ENCODE results near the gene MTIF2.
"Not testable (repeated sequence)": the region's sequence is repeated elsewhere in the genome, so short reads cannot be mapped to it uniquely, and the experiment has no call there.

The MTIF2 gene

GRCh38 chr2:55230551-55230950, 38.5 kb downstream of the MTIF2 start:
- H3K27me3 ChIP-seq (replicated peaks; ENCODE audit: insufficient read depth, low read length), result no peaks in the 10 kb centered on the region
- no peak for TF ChIP-seq EZH2 (optimal IDR thresholded peaks at IDR 0.05; ENCODE audit: low read depth, low read length)
- no peak for TF ChIP-seq EZH2phosphoT487 (IDR thresholded peaks at IDR 0.05; ENCODE audit: low read length)
- TF ChIP-seq CTCF (IDR thresholded peaks at IDR 0.05; ENCODE audit: low read length), result no peak
- H3F3A ChIP-seq (ENCODE audit: insufficient read depth, low read length), result peaks cover 24% of the 10 kb centered on the region
- no peak overlapping the region for H2AFZ ChIP-seq (ENCODE audit: low read length)
- H3K9me3 ChIP-seq (replicated peaks; ENCODE audit: insufficient read depth, low read length), result no peaks in the 10 kb centered on the region
- no peaks in the 10 kb centered on the region for H3K9me2 ChIP-seq (replicated peaks; ENCODE audit: insufficient read depth, low read length)
- DNase-seq, result no peak
- H4K20me1 ChIP-seq (ENCODE audit: insufficient read depth, low read length), result no peaks in the 10 kb centered on the region
- H3K4me1 ChIP-seq (ENCODE audit: low read length), result peaks cover 15% of the 10 kb centered on the region; the same call in 1 of the 2 replicates
- no peaks in the 10 kb centered on the region; the same call in 1 of the 2 replicates for H3K36me3 ChIP-seq (replicated peaks; ENCODE audit: insufficient read depth, low read length)
- H3K4me2 ChIP-seq (ENCODE audit: low read depth, low read length), result no peak overlapping the region
- peaks cover 48% of the 10 kb centered on the region for H3K79me2 ChIP-seq (ENCODE audit: low read length)
- no peak overlapping the region for H3K27ac ChIP-seq (ENCODE audit: low read length)
- no peak overlapping the region for H3K4me3 ChIP-seq (ENCODE audit: low read length)
- no peak overlapping the region for H3K9ac ChIP-seq (ENCODE audit: low read length)

- H3F3A ChIP-seq (ENCODE audit: insufficient read depth, low read length), result peaks cover 16% of the 10 kb centered on the region
- peaks cover 40% of the 10 kb centered on the region for H3K79me2 ChIP-seq (ENCODE audit: low read length)
- DNase-seq, result no peak
- H3K27me3 ChIP-seq (replicated peaks; ENCODE audit: insufficient read depth, low read length), result no peaks in the 10 kb centered on the region
- H3K4me2 ChIP-seq (ENCODE audit: low read depth, low read length), result no peak overlapping the region
- H4K20me1 ChIP-seq (ENCODE audit: insufficient read depth, low read length), result no peaks in the 10 kb centered on the region
- H3K36me3 ChIP-seq (replicated peaks; ENCODE audit: insufficient read depth, low read length), result no peaks in the 10 kb centered on the region
- no peak overlapping the region for H2AFZ ChIP-seq (ENCODE audit: low read length)
- no peak for TF ChIP-seq CTCF (IDR thresholded peaks at IDR 0.05; ENCODE audit: low read length)
- TF ChIP-seq EZH2phosphoT487 (IDR thresholded peaks at IDR 0.05; ENCODE audit: low read length), result no peak
- no peak for TF ChIP-seq EZH2 (optimal IDR thresholded peaks at IDR 0.05; ENCODE audit: low read depth, low read length)
- no peaks in the 10 kb centered on the region for H3K9me2 ChIP-seq (replicated peaks; ENCODE audit: insufficient read depth, low read length)
- H3K27ac ChIP-seq (ENCODE audit: low read length), result no peak overlapping the region
- peaks cover 11% of the 10 kb centered on the region; the same call in 1 of the 2 replicates for H3K4me1 ChIP-seq (ENCODE audit: low read length)
- H3K4me3 ChIP-seq (ENCODE audit: low read length), result no peak overlapping the region
- no peak overlapping the region for H3K9ac ChIP-seq (ENCODE audit: low read length)
- no peaks in the 10 kb centered on the region for H3K9me3 ChIP-seq (replicated peaks; ENCODE audit: insufficient read depth, low read length)
Observed at GRCh38 chr2:55229221-55229620, 39.8 kb downstream of the MTIF2 start.

DNA sequence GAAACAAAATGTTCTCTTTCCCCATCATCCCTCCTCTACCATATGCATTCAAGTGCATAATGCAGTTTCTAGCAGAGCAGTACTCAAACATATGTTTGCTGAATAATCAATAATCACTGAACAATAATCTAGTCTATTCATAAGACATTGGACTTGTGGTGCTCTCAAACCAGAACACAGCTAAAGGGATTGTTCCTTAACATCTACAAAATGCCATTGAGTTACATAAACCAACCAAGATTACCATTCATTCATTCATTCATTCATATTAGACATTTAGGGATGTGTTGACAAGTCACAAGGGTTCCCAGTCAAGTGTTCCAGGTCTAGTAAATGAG, 40.8 kb downstream of the MTIF2 start:
- no peak overlapping the region for H3K4me3 ChIP-seq (ENCODE audit: low read length)
- H3K9ac ChIP-seq (ENCODE audit: low read length), result no peak overlapping the region
- peaks cover 30% of the 10 kb centered on the region for H3K79me2 ChIP-seq (ENCODE audit: low read length)
- no peaks in the 10 kb centered on the region for H3K9me2 ChIP-seq (replicated peaks; ENCODE audit: insufficient read depth, low read length)
- H3K4me2 ChIP-seq (ENCODE audit: low read depth, low read length), result no peak overlapping the region
- DNase-seq, result no peak
- H3K27ac ChIP-seq (ENCODE audit: low read length), result no peak overlapping the region
- H2AFZ ChIP-seq (ENCODE audit: low read length), result no peak overlapping the region
- no peaks in the 10 kb centered on the region for H3K9me3 ChIP-seq (replicated peaks; ENCODE audit: insufficient read depth, low read length)
- H3K4me1 ChIP-seq (ENCODE audit: low read length), result peaks cover 4% of the 10 kb centered on the region; the same call in 1 of the 2 replicates
- no peak for TF ChIP-seq EZH2phosphoT487 (IDR thresholded peaks at IDR 0.05; ENCODE audit: low read length)
- TF ChIP-seq EZH2 (optimal IDR thresholded peaks at IDR 0.05; ENCODE audit: low read depth, low read length), result no peak
- TF ChIP-seq CTCF (IDR thresholded peaks at IDR 0.05; ENCODE audit: low read length), result no peak
- no peaks in the 10 kb centered on the region for H4K20me1 ChIP-seq (ENCODE audit: insufficient read depth, low read length)
- H3K27me3 ChIP-seq (replicated peaks; ENCODE audit: insufficient read depth, low read length), result no peaks in the 10 kb centered on the region
- no peaks in the 10 kb centered on the region for H3K36me3 ChIP-seq (replicated peaks; ENCODE audit: insufficient read depth, low read length)
- H3F3A ChIP-seq (ENCODE audit: insufficient read depth, low read length), result peaks cover 6% of the 10 kb centered on the region

GRCh38 chr2:55227437-55228225, 41.4 kb downstream of the MTIF2 start:
- not testable (repeated sequence) for H2AFZ ChIP-seq (ENCODE audit: low read length); H3K4me1 ChIP-seq (ENCODE audit: low read length); H3K4me2 ChIP-seq (ENCODE audit: low read depth, low read length); H3F3A ChIP-seq (ENCODE audit: insufficient read depth, low read length); H4K20me1 ChIP-seq (ENCODE audit: insufficient read depth, low read length); H3K4me3 ChIP-seq (ENCODE audit: low read length); H3K36me3 ChIP-seq (replicated peaks; ENCODE audit: insufficient read depth, low read length); H3K9ac ChIP-seq (ENCODE audit: low read length); H3K9me3 ChIP-seq (replicated peaks; ENCODE audit: insufficient read depth, low read length); H3K27ac ChIP-seq (ENCODE audit: low read length); DNase-seq; H3K27me3 ChIP-seq (replicated peaks; ENCODE audit: insufficient read depth, low read length); H3K9me2 ChIP-seq (replicated peaks; ENCODE audit: insufficient read depth, low read length)
- peaks cover 24% of the 10 kb centered on the region for H3K79me2 ChIP-seq (ENCODE audit: low read length)
